Mucosa of descending colon (tissue), 3 donors: ENCODE results near the gene KIF21B. TPM values are rescaled to one million over a fixed set of nuclear protein-coding genes. Genes with fewer than 3 reads are reported as not detected.

Source experiments
- ATAC-seq: fragments of 200-7000 bp; cut with Tn5 transposase; one replicate; pipeline ENCODE4 v1.9.1; 2020; ENCODE audit warnings: mild to moderate bottlenecking, moderate library complexity
- DNase-seq, 3 donors: peaks; one replicate each; pipeline ENCODE4 v3.0.0-alpha.2; 2020
- H3K36me3 ChIP-seq: fragments of 200-600 bp; one replicate; pipeline ENCODE4 v1.8.0; 2021; ENCODE audit warnings: low read depth, mild to moderate bottlenecking
- H3K4me1 ChIP-seq: fragments of 200-600 bp; one replicate; pipeline ENCODE4 v1.8.0; 2021; ENCODE audit warnings: low read depth, mild to moderate bottlenecking
- H3K4me3 ChIP-seq: fragments of 200-600 bp; one replicate; pipeline ENCODE4 v1.8.0; 2021; ENCODE audit warnings: mild to moderate bottlenecking
- H3K9me3 ChIP-seq: fragments of 200-600 bp; one replicate; pipeline ENCODE4 v1.8.0; 2021; ENCODE audit warnings: mild to moderate bottlenecking
- intact Hi-C, 2 donors: fragments of 100-400 bp; cut with DNase I in 1 of 2; cut with micrococcal nuclease in 1 of 2; formaldehyde crosslinking; loops; one replicate each; pipeline versions ENCODE4 v1.11.0 to v1.11.1; 2022; cut with DNase I, micrococcal nuclease
- total RNA-seq, 3 donors: library from RNA; stranded (reverse); fragmentation: NEBNext Ultra II Directional in 2 of 3; extraction: Animal tissue kit (Norgen Biotek cat#: 25700) in 2 of 3; gene quantifications; one replicate each; pipeline versions ENCODE4 v1.2.1 to v1.2.4, GENCODE V29; 2021 to 2023
- TF ChIP-seq, protein P1 (sequence below): fragments of 200-600 bp; IDR thresholded peaks from one replicate; pipeline ENCODE4 v1.8.0; 2022; ENCODE audit warnings: antibody characterized with exemption, mild to moderate bottlenecking
- donor health status: DM: no; HTN: no; CAD: no; lungs with moderate emphysema.
- donor health status: DM: no; HTN: no; CAD: no.
- donor health status: DM: no; HTN: yes; CAD: no.

KIF21B gene
- total RNA-seq, 3 donors from 2014 or later = 3.2 to 10.5 (median 4.0) TPM

DNA sequence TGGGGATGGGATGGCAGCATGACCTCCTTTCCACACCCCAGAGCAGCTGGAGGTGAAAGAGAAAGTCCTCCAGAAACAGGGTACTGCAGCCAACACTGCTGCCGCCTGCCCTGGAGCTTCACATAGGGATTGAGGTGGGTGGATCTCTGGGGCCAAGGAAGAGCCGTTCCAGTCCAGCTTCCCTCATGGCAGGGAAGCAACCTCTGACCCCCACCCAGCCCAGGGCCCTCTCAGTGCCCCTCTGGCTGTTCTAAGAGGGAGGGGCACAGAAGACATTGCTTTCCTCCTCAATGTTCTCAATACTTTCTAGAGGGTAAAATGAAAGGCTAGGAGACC lies 5.7 kb downstream of the KIF21B start:
- ATAC-seq = no peak
- Histone ChIP-seq H3K4me3 (no peak overlapping the region), H3K9me3 (no peaks in the 10 kb centered on the region), H3K36me3 (no peaks in the 10 kb centered on the region), H3K4me1 (peaks cover 50% of the 10 kb centered on the region)
- TF ChIP-seq, protein P1, sequence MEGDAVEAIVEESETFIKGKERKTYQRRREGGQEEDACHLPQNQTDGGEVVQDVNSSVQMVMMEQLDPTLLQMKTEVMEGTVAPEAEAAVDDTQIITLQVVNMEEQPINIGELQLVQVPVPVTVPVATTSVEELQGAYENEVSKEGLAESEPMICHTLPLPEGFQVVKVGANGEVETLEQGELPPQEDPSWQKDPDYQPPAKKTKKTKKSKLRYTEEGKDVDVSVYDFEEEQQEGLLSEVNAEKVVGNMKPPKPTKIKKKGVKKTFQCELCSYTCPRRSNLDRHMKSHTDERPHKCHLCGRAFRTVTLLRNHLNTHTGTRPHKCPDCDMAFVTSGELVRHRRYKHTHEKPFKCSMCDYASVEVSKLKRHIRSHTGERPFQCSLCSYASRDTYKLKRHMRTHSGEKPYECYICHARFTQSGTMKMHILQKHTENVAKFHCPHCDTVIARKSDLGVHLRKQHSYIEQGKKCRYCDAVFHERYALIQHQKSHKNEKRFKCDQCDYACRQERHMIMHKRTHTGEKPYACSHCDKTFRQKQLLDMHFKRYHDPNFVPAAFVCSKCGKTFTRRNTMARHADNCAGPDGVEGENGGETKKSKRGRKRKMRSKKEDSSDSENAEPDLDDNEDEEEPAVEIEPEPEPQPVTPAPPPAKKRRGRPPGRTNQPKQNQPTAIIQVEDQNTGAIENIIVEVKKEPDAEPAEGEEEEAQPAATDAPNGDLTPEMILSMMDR = no peak
- intact Hi-C loops = no loop called here
- no peak for DNase-seq

DNA sequence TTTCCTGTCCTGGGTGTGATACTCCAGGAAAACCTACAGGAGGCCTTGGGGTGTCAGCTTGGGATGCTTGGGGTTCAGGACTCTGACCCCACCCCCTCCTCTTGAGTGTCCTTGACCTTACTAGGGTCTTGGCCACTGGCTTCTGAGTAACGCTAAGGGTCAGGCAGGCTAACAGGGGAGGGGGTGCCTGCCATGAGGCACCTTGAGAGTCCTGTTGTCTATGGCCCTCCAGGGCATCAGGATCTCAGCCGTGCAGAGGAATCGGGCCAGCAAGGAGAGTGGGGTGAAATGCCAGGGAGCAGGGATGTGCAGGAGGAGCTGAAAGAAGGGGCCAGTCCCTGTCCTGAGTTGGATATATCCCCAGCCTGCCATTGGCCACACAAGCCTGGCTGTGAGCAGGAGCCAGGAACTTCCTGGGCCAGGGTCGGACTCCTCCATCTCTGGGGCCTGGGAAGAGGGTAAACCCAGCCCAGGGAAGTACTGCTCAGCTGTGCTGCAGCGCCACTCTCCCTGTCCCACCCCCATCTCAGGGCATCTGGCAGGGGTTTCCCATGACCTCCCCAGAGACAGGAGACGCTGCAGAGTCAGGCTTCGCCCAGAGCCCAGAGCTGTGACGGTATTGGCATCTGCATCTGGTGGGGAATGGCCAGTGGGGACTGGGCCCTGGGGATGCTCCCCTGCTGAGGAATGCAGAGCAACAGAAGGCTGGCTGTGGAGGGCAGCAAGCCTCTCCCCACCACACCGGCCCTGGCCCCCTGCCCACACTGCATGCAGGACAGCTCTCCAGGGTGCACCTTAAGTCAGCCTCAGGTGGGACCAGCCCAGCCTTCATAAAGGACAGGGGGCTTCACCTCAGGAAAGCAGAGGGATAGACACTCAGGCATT lies 6.3 kb downstream of the KIF21B start:
- DNase-seq = peak in 1 of 3 donors; percentile 52
- Histone ChIP-seq H3K4me1 (peaks cover 46% of the 10 kb centered on the region), H3K4me3 (no peak overlapping the region), H3K9me3 (no peaks in the 10 kb centered on the region), H3K36me3 (no peaks in the 10 kb centered on the region)
- ATAC-seq = no peak
- TF ChIP-seq, protein P1 = no peak
- intact Hi-C loops = no loop called here

DNA sequence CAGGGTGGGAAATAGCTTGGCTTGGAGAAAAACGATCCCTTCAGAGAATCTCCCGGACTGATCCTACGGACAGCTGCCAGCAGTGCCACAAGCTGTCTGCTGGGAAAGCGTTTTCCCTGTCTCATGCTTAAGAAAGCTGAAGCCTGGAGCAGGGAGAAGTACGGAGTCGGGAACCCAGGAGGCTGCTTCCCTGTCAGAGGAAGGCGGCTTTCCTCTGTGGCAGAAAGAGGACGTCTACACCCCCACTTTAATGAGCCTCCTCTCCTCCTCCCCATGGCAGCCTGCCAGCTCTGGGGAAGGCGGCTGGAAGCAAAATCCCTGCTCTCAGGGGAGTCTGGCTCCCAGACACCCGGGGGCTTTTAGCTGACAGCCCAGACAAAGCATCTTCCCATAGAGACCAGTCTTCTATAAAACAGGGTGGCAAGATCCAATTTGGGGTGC lies 7.3 kb downstream of the KIF21B start:
- no peaks in the 10 kb centered on the region for H3K9me3 ChIP-seq
- peak; percentile 33 for ATAC-seq
- no peaks in the 10 kb centered on the region for H3K36me3 ChIP-seq
- peak; percentile 58 to 76 (median 68) for DNase-seq
- TF ChIP-seq, protein P1 = no peak
- intact Hi-C loops = no loop called here
- no peak overlapping the region for H3K4me3 ChIP-seq
- peaks cover 41% of the 10 kb centered on the region for H3K4me1 ChIP-seq

DNA sequence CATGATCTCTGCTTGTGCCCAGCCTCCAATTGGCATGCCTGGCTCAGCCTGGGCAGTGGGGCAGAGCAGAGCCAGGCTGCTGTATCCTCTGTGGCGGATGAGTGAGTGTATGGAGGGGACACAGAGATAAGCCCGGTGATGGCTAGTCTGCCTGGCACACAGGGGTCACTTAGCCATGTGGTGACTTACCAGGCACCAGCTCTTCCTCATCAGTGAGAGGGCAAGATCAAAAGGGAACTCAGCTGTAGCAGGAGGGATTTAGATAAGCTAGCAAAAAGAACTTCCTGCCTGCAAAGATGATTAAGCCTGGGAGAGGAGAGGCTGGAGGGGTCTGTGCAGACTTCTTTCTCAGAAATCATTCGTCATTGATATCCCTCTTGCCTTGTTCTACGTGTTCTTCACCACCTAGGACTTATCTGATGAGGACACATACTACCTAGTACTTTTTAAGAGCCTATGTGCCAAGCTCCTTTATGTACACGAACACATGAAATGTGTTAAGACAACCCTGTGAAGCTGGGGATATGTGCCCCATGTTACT lies 7.9 kb downstream of the KIF21B start:
- H3K9me3 ChIP-seq = no peaks in the 10 kb centered on the region
- peaks cover 41% of the 10 kb centered on the region for H3K4me1 ChIP-seq
- intact Hi-C loops = no loop called here
- TF ChIP-seq, protein P1 = no peak
- peak; percentile 8 for ATAC-seq
- no peak overlapping the region for H3K4me3 ChIP-seq
- DNase-seq = no peak
- no peaks in the 10 kb centered on the region for H3K36me3 ChIP-seq

- DNase-seq (no peak), ATAC-seq (no peak)
- no peaks in the 10 kb centered on the region for H3K36me3 ChIP-seq
- H3K9me3 ChIP-seq = no peaks in the 10 kb centered on the region
- intact Hi-C loops = no loop called here
- H3K4me1 ChIP-seq = peaks cover 34% of the 10 kb centered on the region
- no peak overlapping the region for H3K4me3 ChIP-seq
- TF ChIP-seq, protein P1 = no peak
Observed at GRCh38 chr1:201014816-201015200, 8.7 kb downstream of the KIF21B start.
